ENCODE measurements around the gene WBP1L. TPM values are rescaled to one million over a fixed set of nuclear protein-coding genes. Genes with fewer than 3 reads are reported as not detected.

Gene WBP1L
- total RNA-seq, 1 donor from 2014 or later, result 29.6 TPM

- no peaks in the 10 kb centered on the region for H3K36me3 Mint-ChIP-seq (ENCODE audit: unreplicated experiment)
These were observed 765 bp downstream of the WBP1L start for GRCh38 chr10:102744374-102745051.

GRCh38 chr10:102745157-102745556 lies 1.4 kb downstream of the WBP1L start:
- Mint-ChIP-seq H3K4me1 (ENCODE audit: low read depth, unreplicated experiment) (peaks cover 11% of the 10 kb centered on the region), H3K4me3 (ENCODE audit: unreplicated experiment) (peak overlapping the region; percentile 98), H3K36me3 (ENCODE audit: unreplicated experiment) (no peaks in the 10 kb centered on the region), H3K27me3 (ENCODE audit: unreplicated experiment) (peaks cover 6% of the 10 kb centered on the region), H3K27ac (ENCODE audit: unreplicated experiment) (no peak overlapping the region), H3K9me3 (ENCODE audit: unreplicated experiment) (peaks cover 4% of the 10 kb centered on the region)
- TF ChIP-seq CTCF (IDR thresholded peaks at IDR 0.05; ENCODE audit: partially characterized antibody, unreplicated experiment), result no peak
- DNase-seq, result no peak

More at GRCh38 chr10:102744374-102745051, 765 bp downstream of the WBP1L start:
- peaks cover 4% of the 10 kb centered on the region for H3K9me3 Mint-ChIP-seq (ENCODE audit: unreplicated experiment)
- no peak for DNase-seq
- H3K4me1 Mint-ChIP-seq (ENCODE audit: low read depth, unreplicated experiment), result peaks cover 11% of the 10 kb centered on the region
- peak overlapping the region; percentile 45 for H3K27ac Mint-ChIP-seq (ENCODE audit: unreplicated experiment)
- no peak for TF ChIP-seq CTCF (IDR thresholded peaks at IDR 0.05; ENCODE audit: partially characterized antibody, unreplicated experiment)
- peak overlapping the region; percentile 98 for H3K4me3 Mint-ChIP-seq (ENCODE audit: unreplicated experiment)
- H3K27me3 Mint-ChIP-seq (ENCODE audit: unreplicated experiment), result peaks cover 6% of the 10 kb centered on the region

GRCh38 chr10:102752266-102752930 lies 8.7 kb downstream of the WBP1L start:
- Mint-ChIP-seq H3K27me3 (ENCODE audit: unreplicated experiment) (peaks cover 3% of the 10 kb centered on the region), H3K4me3 (ENCODE audit: unreplicated experiment) (no peak overlapping the region), H3K9me3 (ENCODE audit: unreplicated experiment) (no peaks in the 10 kb centered on the region), H3K27ac (ENCODE audit: unreplicated experiment) (no peak overlapping the region), H3K4me1 (ENCODE audit: low read depth, unreplicated experiment) (no peaks in the 10 kb centered on the region), H3K36me3 (ENCODE audit: unreplicated experiment) (no peaks in the 10 kb centered on the region)
- no peak for DNase-seq
- no peak for TF ChIP-seq CTCF (IDR thresholded peaks at IDR 0.05; ENCODE audit: partially characterized antibody, unreplicated experiment)

GRCh38 chr10:102752934-102753664 lies 9.4 kb downstream of the WBP1L start:
- H3K36me3 Mint-ChIP-seq (ENCODE audit: unreplicated experiment), result no peaks in the 10 kb centered on the region
- TF ChIP-seq CTCF (IDR thresholded peaks at IDR 0.05; ENCODE audit: partially characterized antibody, unreplicated experiment), result peak; percentile 32
- no peaks in the 10 kb centered on the region for H3K4me1 Mint-ChIP-seq (ENCODE audit: low read depth, unreplicated experiment)
- no peak overlapping the region for H3K4me3 Mint-ChIP-seq (ENCODE audit: unreplicated experiment)
- H3K27me3 Mint-ChIP-seq (ENCODE audit: unreplicated experiment), result peaks cover 3% of the 10 kb centered on the region
- H3K9me3 Mint-ChIP-seq (ENCODE audit: unreplicated experiment), result no peaks in the 10 kb centered on the region
- no peak overlapping the region for H3K27ac Mint-ChIP-seq (ENCODE audit: unreplicated experiment)
- no peak for DNase-seq

Data from glutamatergic neuron (in vitro differentiated cells).